B cell (primary cell): ENCODE results near the gene PXN. TPM values are rescaled to one million over a fixed set of nuclear protein-coding genes. Genes with fewer than 3 reads are reported as not detected.
"Not testable (repeated sequence)": the region's sequence is repeated elsewhere in the genome, so short reads cannot be mapped to it uniquely, and the experiment has no call there.

ENCODE experiments used
- ATAC-seq: fragments of 200-7000 bp; cut with Tn5 transposase; one replicate; pipeline ENCODE4 v1.10.0; 2021; ENCODE audit warnings: low read depth, mild to moderate bottlenecking, moderate number of reproducible peaks, moderate library complexity
- CTCF ChIA-PET: fragments of 350-600 bp; sonication (Branson Sonifier 250); formaldehyde crosslinking; loops from one replicate; lab custom pipeline; 2021; ENCODE audit warnings: antibody characterized with exemption, inconsistent platforms; lab: Charles Lee
- POLR2A ChIA-PET: fragments of 350-600 bp; sonication (Branson Sonifier 250); formaldehyde crosslinking; loops from one replicate; lab custom pipeline; 2021; ENCODE audit warnings: antibody characterized with exemption; lab: Charles Lee
- DNase-seq: peaks from one replicate; pipeline ENCODE4 v3.0.0; 2013
- H2AFZ ChIP-seq: 2 replicates; pipeline ENCODE4 v1.6.1; 2012; ENCODE audit warnings: mild to moderate bottlenecking, low read depth, low read length; ENCODE audit not compliant: insufficient read depth, poor library complexity, severe bottlenecking
- H3K27ac ChIP-seq, 2 donors: 1 replicate in 1 of 2; 2 replicates in 1 of 2; pipeline ENCODE4 v1.5.1; 2012 to 2013; ENCODE audit warnings: low read length in 2 of 2, mild to moderate bottlenecking in 2 of 2, moderate library complexity in 1 of 2
- H3K27me3 ChIP-seq, 4 experiments: fragments of 200-600 bp in 1 of 4; sonication (generic) in 1 of 4; replicated peaks in 1 of 4; 1 replicate in 2 of 4; 2 replicates in 2 of 4; pipeline versions ENCODE4 v1.6.1 to v1.7.0; 2013 to 2016; ENCODE audit warnings: low read length in 3 of 4, mild to moderate bottlenecking in 2 of 4, mixed read lengths in 1 of 4, moderate library complexity in 1 of 4; ENCODE audit not compliant: insufficient read depth in 4 of 4, control insufficient read depth in 3 of 4; ENCODE audit errors: control extremely low read depth in 1 of 4
- H3K36me3 ChIP-seq, 2 experiments: replicated peaks in 1 of 2; 1 replicate in 1 of 2; 2 replicates in 1 of 2; pipeline versions ENCODE4 v1.6.1 to v1.7.1; 2013; ENCODE audit warnings: low read length in 1 of 2; ENCODE audit not compliant: insufficient read depth in 2 of 2, control insufficient read depth in 1 of 2; ENCODE audit errors: control extremely low read depth in 1 of 2, extremely low read depth in 1 of 2
- H3K4me1 ChIP-seq, 2 donors: fragments of 200-600 bp in 1 of 2; sonication (generic) in 1 of 2; 1 replicate in 1 of 2; 2 replicates in 1 of 2; pipeline versions ENCODE4 v1.5.1 to v1.6.1; 2013 to 2017; ENCODE audit warnings: low read length in 2 of 2; ENCODE audit not compliant: control insufficient read depth in 2 of 2, insufficient read depth in 2 of 2
- H3K4me2 ChIP-seq: replicated peaks from 2 replicates; pipeline ENCODE3; 2012; ENCODE audit warnings: mild to moderate bottlenecking, low read depth, low read length; ENCODE audit not compliant: poor library complexity, severe bottlenecking
- H3K4me3 ChIP-seq, 5 experiments: fragments of 200-600 bp in 1 of 5; sonication (generic) in 1 of 5; 1 replicate in 3 of 5; 2 replicates in 2 of 5; pipeline versions ENCODE4 v1.5.1 to v1.7.0; 2011 to 2016; ENCODE audit warnings: low read length in 4 of 5, mild to moderate bottlenecking in 4 of 5, low read depth in 2 of 5, control low read depth in 1 of 5, moderate library complexity in 1 of 5; ENCODE audit not compliant: insufficient read depth in 1 of 5; ENCODE audit errors: control extremely low read depth in 1 of 5, extremely low read depth in 1 of 5
- H3K79me2 ChIP-seq: fragments of 200-600 bp; sonication (generic); one replicate; pipeline ENCODE4 v1.6.0; 2016; ENCODE audit warnings: low read length; ENCODE audit not compliant: control insufficient read depth, insufficient read depth
- H3K9ac ChIP-seq: fragments of 200-600 bp; sonication (generic); 2 replicates; pipeline ENCODE4 v1.6.1; 2017; ENCODE audit warnings: mild to moderate bottlenecking, low read length, moderate library complexity
- H3K9me3 ChIP-seq, 3 donors: one replicate each; pipeline versions ENCODE4 v1.6.1 to v1.7.1; 2013; ENCODE audit warnings: low read length in 2 of 3; ENCODE audit not compliant: control insufficient read depth in 2 of 3, insufficient read depth in 1 of 3; ENCODE audit errors: control extremely low read depth in 1 of 3
- H4K20me1 ChIP-seq: 2 replicates; pipeline ENCODE4 v1.6.0; 2012; ENCODE audit warnings: mild to moderate bottlenecking, low read length; ENCODE audit not compliant: insufficient read depth, control insufficient read depth, poor library complexity, severe bottlenecking
- H3K27ac Mint-ChIP-seq: one replicate; pipeline ENCODE4 v1.8.0; 2021; ENCODE audit warnings: mixed read lengths
- H3K27me3 Mint-ChIP-seq: one replicate; pipeline ENCODE4 v1.8.0; 2021; ENCODE audit warnings: mixed read lengths
- H3K4me1 Mint-ChIP-seq: one replicate; pipeline ENCODE4 v1.8.0; 2021; ENCODE audit warnings: mixed read lengths
- H3K4me3 Mint-ChIP-seq: one replicate; pipeline ENCODE4 v1.8.0; 2021; ENCODE audit warnings: mixed read lengths
- H3K9me3 Mint-ChIP-seq: one replicate; pipeline ENCODE4 v1.8.0; 2022; ENCODE audit warnings: mixed read lengths; ENCODE audit not compliant: insufficient read depth
- CTCF ChIP-seq: fragments of 200-600 bp; IDR thresholded peaks from one replicate; pipeline ENCODE4 v1.8.0; 2022; ENCODE audit warnings: antibody characterized with exemption, mild to moderate bottlenecking
- EZH2 ChIP-seq: IDR thresholded peaks from 2 replicates; pipeline ENCODE4 v1.6.1; 2012; ENCODE audit warnings: borderline replicate concordance, low read depth, mild to moderate bottlenecking, moderate library complexity, low read length; ENCODE audit not compliant: insufficient read depth, poor library complexity, severe bottlenecking
- WGBS: methylation state at CpG from one replicate; pipeline ENCODE4 v1.1.5; 2013; ENCODE audit warnings: missing lambda C conversion rate; ENCODE audit not compliant: insufficient coverage; 5-methylcytosine and 5-hydroxymethylcytosine counted together
- intact Hi-C: fragments of 100-400 bp; cut with micrococcal nuclease; formaldehyde crosslinking; loops from one replicate; pipeline ENCODE4 v1.10.0; 2022
- polyA plus RNA-seq: library from polyadenylated mRNA; depleted of rRNA; stranded (reverse); fragments of >200 nt; gene quantifications from 2 replicates; pipeline ENCODE4 v1.2.3, GENCODE V29; 2012
- total RNA-seq, 2 donors: library from RNA; stranded (reverse); fragments of 120-200 nt in 1 of 2; gene quantifications; 1 replicate in 1 of 2; 2 replicates in 1 of 2; pipeline versions ENCODE4 v1.2.3 to v1.2.4, GENCODE V29; 2013 to 2022

The PXN gene
- total and polyA plus RNA-seq, 2 donors (not counting 1 experiment from before 2014, with no cell fraction given) = 2.0 to 3.1 TPM

- CTCF ChIA-PET = no interaction called here
- no peak overlapping the region for H3K27ac Mint-ChIP-seq
- Histone ChIP-seq H3K27me3 (peaks cover 0 to 73% (median 48%) of the 10 kb centered on the region in 4 experiments), H3K9ac (no peak overlapping the region), H3K79me2 (peaks cover 9% of the 10 kb centered on the region), H3K27ac (no peak overlapping the region), H3K4me2 (no peak overlapping the region), H3K4me1 (peaks cover 31% of the 10 kb centered on the region in 2 donors), H2AFZ (no peak overlapping the region), H3K36me3 (no peaks in the 10 kb centered on the region), H3K4me3 (no peak overlapping the region), H4K20me1 (peaks cover 24% of the 10 kb centered on the region), H3K9me3 (peaks cover 0 to 8% (median 0%) of the 10 kb centered on the region in 3 donors)
- no peak overlapping the region for H3K4me3 Mint-ChIP-seq
- no peak for DNase-seq
- POLR2A ChIA-PET = interaction anchor here (0.6 kb wide), 1 partner anchor 13 kb away, joined by 3 read pairs; no protein-coding TSS in a partner anchor
- peaks cover 28% of the 10 kb centered on the region for H3K4me1 Mint-ChIP-seq
- WGBS = no CpG with 5 or more reads among the region's 3 CpGs
- no peak for ATAC-seq
- peaks cover 53% of the 10 kb centered on the region for H3K27me3 Mint-ChIP-seq
- no peak for TF ChIP-seq EZH2
- TF ChIP-seq CTCF = no peak
- intact Hi-C loops = no loop called here
- H3K9me3 Mint-ChIP-seq = no peaks in the 10 kb centered on the region
Observed at GRCh38 chr12:120247183-120247582, 18.3 kb downstream of the PXN start.

- CTCF ChIA-PET = interaction anchor here (1.0 kb wide), 1 partner anchor 46 kb away, joined by 3 read pairs; the partner anchor contains the start of gene RNU4-1
- not testable (repeated sequence) for H3K4me2 ChIP-seq
Observed at GRCh38 chr12:120246705-120247104, 18.8 kb downstream of the PXN start.

More at GRCh38 chr12:120246705-120247104, 18.8 kb downstream of the PXN start:
- DNase-seq, H3K27ac Mint-ChIP-seq, H3K4me3 ChIP-seq, ATAC-seq, H3K27ac ChIP-seq, H3K36me3 ChIP-seq, H3K9ac ChIP-seq, H3K4me3 Mint-ChIP-seq, intact Hi-C loops, H3K9me3 ChIP-seq, H3K9me3 Mint-ChIP-seq, H2AFZ ChIP-seq, H3K79me2 ChIP-seq: not testable (repeated sequence)
- Histone ChIP-seq H4K20me1 (peaks cover 24% of the 10 kb centered on the region), H3K27me3 (peaks cover 0 to 73% (median 49%) of the 10 kb centered on the region in 4 experiments), H3K4me1 (peaks cover 26% of the 10 kb centered on the region in 2 donors)
- WGBS = 100% methylated on average over 1 of the region's 5 CpGs
- POLR2A ChIA-PET = interaction anchor here (0.6 kb wide), 1 partner anchor 13 kb away, joined by 3 read pairs; no protein-coding TSS in a partner anchor
- Mint-ChIP-seq H3K4me1 (peaks cover 23% of the 10 kb centered on the region), H3K27me3 (peaks cover 52% of the 10 kb centered on the region)
